WTC11 (cell line): ENCODE measurements around the gene SLC4A8. TPM values are rescaled to one million over a fixed set of nuclear protein-coding genes. Genes with fewer than 3 reads are reported as not detected.

Experiments used
- ATAC-seq: fragments of 200-7000 bp; cut with Tn5 transposase; 2 replicates; pipeline ENCODE4 v1.10.0; 2021; ENCODE audit warnings: mild to moderate bottlenecking, moderate library complexity
- CTCF ChIA-PET: fragments of 300-600 bp; sonication (Branson Sonifier 250); formaldehyde crosslinking; loops from one replicate; lab custom pipeline; 2021; ENCODE audit warnings: antibody characterized with exemption; lab: Charles Lee
- POLR2A ChIA-PET: fragments of 350-600 bp; sonication (Branson Sonifier 250); formaldehyde crosslinking; loops from one replicate; lab custom pipeline; 2021; ENCODE audit warnings: antibody characterized with exemption; lab: Charles Lee
- DNase-seq: peaks from one replicate; pipeline ENCODE4 v3.0.0; 2021; ENCODE audit warnings: low spot score
- H3K27ac Mint-ChIP-seq: 2 replicates; pipeline ENCODE4 v1.8.0; 2021; ENCODE audit warnings: mixed read lengths
- H3K27me3 Mint-ChIP-seq: 2 replicates; pipeline ENCODE4 v1.8.0; 2021; ENCODE audit warnings: low read depth, mild to moderate bottlenecking, moderate library complexity, mixed read lengths
- H3K36me3 Mint-ChIP-seq: 2 replicates; pipeline ENCODE4 v1.8.0; 2021; ENCODE audit warnings: mixed read lengths
- H3K4me1 Mint-ChIP-seq: 2 replicates; pipeline ENCODE4 v1.8.0; 2022; ENCODE audit warnings: mixed read lengths
- H3K4me3 Mint-ChIP-seq: 2 replicates; pipeline ENCODE4 v1.8.0; 2021; ENCODE audit warnings: mild to moderate bottlenecking, moderate library complexity, mixed read lengths
- H3K9me3 Mint-ChIP-seq: 2 replicates; pipeline ENCODE4 v1.8.0; 2021; ENCODE audit warnings: mixed read lengths
- ATF1 ChIP-seq: sonication (generic); formaldehyde crosslinking; IDR thresholded peaks from 2 replicates; pipeline ENCODE4 v1.8.1; 2023; ENCODE audit warnings: mild to moderate bottlenecking, moderate library complexity, missing genetic modification reagents
- CBFB ChIP-seq: sonication (generic); formaldehyde crosslinking; IDR thresholded peaks from 2 replicates; pipeline ENCODE4 v1.8.1; 2022; ENCODE audit warnings: mild to moderate bottlenecking, low read depth, missing genetic modification reagents
- CREB1 ChIP-seq: sonication (generic); formaldehyde crosslinking; IDR thresholded peaks from 2 replicates; pipeline ENCODE4 v1.8.0; 2023; ENCODE audit warnings: mild to moderate bottlenecking, missing genetic modification reagents
- NFE2L1 ChIP-seq: sonication (generic); formaldehyde crosslinking; IDR thresholded peaks from 2 replicates; pipeline ENCODE4 v1.8.1; 2023; ENCODE audit warnings: missing genetic modification reagents
- NR3C1 ChIP-seq: sonication (generic); formaldehyde crosslinking; conservative IDR thresholded peaks from 2 replicates; pipeline ENCODE4 v1.8.1; 2023; ENCODE audit warnings: low read depth, mild to moderate bottlenecking, missing genetic modification reagents
- SMAD4 ChIP-seq: sonication (generic); formaldehyde crosslinking; IDR thresholded peaks from 2 replicates; pipeline ENCODE4 v1.8.0; 2022; ENCODE audit warnings: mild to moderate bottlenecking, missing genetic modification reagents
- TCF7 ChIP-seq: sonication (generic); formaldehyde crosslinking; IDR thresholded peaks from 2 replicates; pipeline ENCODE4 v1.8.0; 2022; ENCODE audit warnings: mild to moderate bottlenecking, low read depth, missing genetic modification reagents, moderate library complexity
- TEAD4 ChIP-seq: sonication (generic); formaldehyde crosslinking; IDR thresholded peaks from 2 replicates; pipeline ENCODE4 v1.8.0; 2022; ENCODE audit warnings: mild to moderate bottlenecking, missing genetic modification reagents
- ZNF121 ChIP-seq: sonication (generic); formaldehyde crosslinking; IDR thresholded peaks from 2 replicates; pipeline ENCODE4 v1.8.0; 2023; ENCODE audit warnings: missing genetic modification reagents
- ZNF138 ChIP-seq: sonication (generic); formaldehyde crosslinking; conservative IDR thresholded peaks from 2 replicates; pipeline ENCODE4 v1.8.1; 2022; ENCODE audit warnings: mild to moderate bottlenecking, moderate library complexity, missing genetic modification reagents
- ZNF219 ChIP-seq: sonication (generic); formaldehyde crosslinking; IDR thresholded peaks from 2 replicates; pipeline ENCODE4 v1.8.0; 2023; ENCODE audit warnings: missing genetic modification reagents, mild to moderate bottlenecking, borderline replicate concordance
- ZNF232 ChIP-seq: sonication (generic); formaldehyde crosslinking; IDR thresholded peaks from 2 replicates; pipeline ENCODE4 v1.8.0; 2022; ENCODE audit warnings: mild to moderate bottlenecking, missing genetic modification reagents
- ZNF263 ChIP-seq: sonication (generic); formaldehyde crosslinking; IDR thresholded peaks from 2 replicates; pipeline ENCODE4 v1.8.1; 2022; ENCODE audit warnings: low read depth, mild to moderate bottlenecking, moderate library complexity, missing genetic modification reagents
- ZNF416 ChIP-seq: fragments of 250-450 bp; sonication (Bioruptor Pico); IDR thresholded peaks from 2 replicates; pipeline ENCODE4 v1.9.0; 2021; ENCODE audit warnings: mild to moderate bottlenecking, inconsistent platforms
- total RNA-seq: library from RNA; stranded (reverse); gene quantifications from 3 replicates; pipeline ENCODE4 v1.2.3, GENCODE V29; 2021
- TF ChIP-seq, protein P1 (sequence below): fragments of 250-450 bp; sonication (Bioruptor Pico); IDR thresholded peaks from 2 replicates; pipeline ENCODE4 v1.9.0; 2021; ENCODE audit warnings: mild to moderate bottlenecking, borderline replicate concordance
- TF ChIP-seq, protein P2 (sequence below): fragments of 250-450 bp; sonication (Bioruptor Pico); conservative IDR thresholded peaks from 2 replicates; pipeline ENCODE4 v1.9.0; 2021; ENCODE audit warnings: mild to moderate bottlenecking
- TF ChIP-seq, protein P3 (sequence below): fragments of 250-450 bp; sonication (Bioruptor Pico); IDR thresholded peaks from 2 replicates; pipeline ENCODE4 v1.9.0; 2021; ENCODE audit warnings: mild to moderate bottlenecking
- TF ChIP-seq, protein P4 (sequence below): sonication (generic); formaldehyde crosslinking; IDR thresholded peaks from 2 replicates; pipeline ENCODE4 v1.8.0; 2022; ENCODE audit warnings: mild to moderate bottlenecking, missing genetic modification reagents
- TF ChIP-seq, protein P5 (sequence below): sonication (generic); formaldehyde crosslinking; IDR thresholded peaks from 2 replicates; pipeline ENCODE4 v1.8.0; 2022; ENCODE audit warnings: mild to moderate bottlenecking, missing genetic modification reagents

The SLC4A8 gene
- total RNA-seq, 1 experiment from 2014 or later: 16.9 TPM

DNA sequence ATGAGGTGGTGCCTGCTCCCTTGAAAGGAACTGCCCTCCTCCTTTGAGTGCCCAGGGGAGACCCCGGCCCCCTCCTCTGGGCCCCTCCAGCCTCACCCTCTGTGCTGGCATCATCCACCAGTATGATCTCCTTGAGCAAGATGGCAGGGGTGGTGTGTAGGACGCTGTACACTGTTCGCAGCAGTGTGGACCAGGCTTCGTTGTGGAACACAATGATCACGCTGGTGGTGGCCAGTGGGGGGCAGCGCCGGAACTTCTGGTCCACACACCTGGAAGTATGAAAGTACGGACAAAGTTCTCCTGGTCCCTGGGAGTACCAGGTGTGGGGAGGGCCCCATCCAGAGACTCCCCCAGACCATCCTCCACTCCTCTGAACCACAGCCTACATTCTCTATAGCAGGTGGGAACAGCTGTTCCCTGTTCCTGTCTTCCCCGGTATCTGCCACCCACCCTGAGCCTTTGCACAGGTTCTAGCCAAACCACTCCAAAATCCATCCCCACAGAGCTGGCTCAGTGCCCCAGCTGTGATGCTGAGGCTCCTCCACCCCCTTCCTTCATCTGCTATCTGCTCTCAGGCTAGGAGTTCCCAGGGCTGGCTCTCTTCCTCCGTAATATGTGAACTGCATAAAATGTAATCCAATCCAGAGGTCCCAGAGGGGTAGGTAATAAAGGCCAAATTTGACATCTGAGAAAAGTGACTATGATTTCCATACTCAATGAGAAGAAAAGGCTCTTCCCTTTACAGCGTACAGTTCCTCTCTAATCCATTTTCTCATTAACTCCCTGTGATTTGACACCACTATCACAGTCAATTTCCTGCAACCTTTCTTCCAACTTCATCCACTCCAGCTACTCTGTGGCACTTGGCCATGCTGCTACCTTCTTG is 47.3 kb upstream of the SLC4A8 start:
- DNase-seq (no peak), ATAC-seq (peak; percentile 34; the same call in 1 of the 2 replicates)
- POLR2A ChIA-PET: no interaction called here
- no peak overlapping the region for H3K4me3 Mint-ChIP-seq
- no peaks in the 10 kb centered on the region for H3K9me3 Mint-ChIP-seq
- peaks cover 12% of the 10 kb centered on the region for H3K4me1 Mint-ChIP-seq
- H3K27me3 Mint-ChIP-seq: no peaks in the 10 kb centered on the region
- H3K27ac Mint-ChIP-seq: no peak overlapping the region
- TF ChIP-seq ZNF121 (CRISPR knock-in tag): peak; percentile 92
- TF ChIP-seq, protein P1, sequence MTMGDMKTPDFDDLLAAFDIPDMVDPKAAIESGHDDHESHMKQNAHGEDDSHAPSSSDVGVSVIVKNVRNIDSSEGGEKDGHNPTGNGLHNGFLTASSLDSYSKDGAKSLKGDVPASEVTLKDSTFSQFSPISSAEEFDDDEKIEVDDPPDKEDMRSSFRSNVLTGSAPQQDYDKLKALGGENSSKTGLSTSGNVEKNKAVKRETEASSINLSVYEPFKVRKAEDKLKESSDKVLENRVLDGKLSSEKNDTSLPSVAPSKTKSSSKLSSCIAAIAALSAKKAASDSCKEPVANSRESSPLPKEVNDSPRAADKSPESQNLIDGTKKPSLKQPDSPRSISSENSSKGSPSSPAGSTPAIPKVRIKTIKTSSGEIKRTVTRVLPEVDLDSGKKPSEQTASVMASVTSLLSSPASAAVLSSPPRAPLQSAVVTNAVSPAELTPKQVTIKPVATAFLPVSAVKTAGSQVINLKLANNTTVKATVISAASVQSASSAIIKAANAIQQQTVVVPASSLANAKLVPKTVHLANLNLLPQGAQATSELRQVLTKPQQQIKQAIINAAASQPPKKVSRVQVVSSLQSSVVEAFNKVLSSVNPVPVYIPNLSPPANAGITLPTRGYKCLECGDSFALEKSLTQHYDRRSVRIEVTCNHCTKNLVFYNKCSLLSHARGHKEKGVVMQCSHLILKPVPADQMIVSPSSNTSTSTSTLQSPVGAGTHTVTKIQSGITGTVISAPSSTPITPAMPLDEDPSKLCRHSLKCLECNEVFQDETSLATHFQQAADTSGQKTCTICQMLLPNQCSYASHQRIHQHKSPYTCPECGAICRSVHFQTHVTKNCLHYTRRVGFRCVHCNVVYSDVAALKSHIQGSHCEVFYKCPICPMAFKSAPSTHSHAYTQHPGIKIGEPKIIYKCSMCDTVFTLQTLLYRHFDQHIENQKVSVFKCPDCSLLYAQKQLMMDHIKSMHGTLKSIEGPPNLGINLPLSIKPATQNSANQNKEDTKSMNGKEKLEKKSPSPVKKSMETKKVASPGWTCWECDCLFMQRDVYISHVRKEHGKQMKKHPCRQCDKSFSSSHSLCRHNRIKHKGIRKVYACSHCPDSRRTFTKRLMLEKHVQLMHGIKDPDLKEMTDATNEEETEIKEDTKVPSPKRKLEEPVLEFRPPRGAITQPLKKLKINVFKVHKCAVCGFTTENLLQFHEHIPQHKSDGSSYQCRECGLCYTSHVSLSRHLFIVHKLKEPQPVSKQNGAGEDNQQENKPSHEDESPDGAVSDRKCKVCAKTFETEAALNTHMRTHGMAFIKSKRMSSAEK (CRISPR knock-in tag): no peak
- peaks cover 24% of the 10 kb centered on the region for H3K36me3 Mint-ChIP-seq
- CTCF ChIA-PET: no interaction called here

DNA sequence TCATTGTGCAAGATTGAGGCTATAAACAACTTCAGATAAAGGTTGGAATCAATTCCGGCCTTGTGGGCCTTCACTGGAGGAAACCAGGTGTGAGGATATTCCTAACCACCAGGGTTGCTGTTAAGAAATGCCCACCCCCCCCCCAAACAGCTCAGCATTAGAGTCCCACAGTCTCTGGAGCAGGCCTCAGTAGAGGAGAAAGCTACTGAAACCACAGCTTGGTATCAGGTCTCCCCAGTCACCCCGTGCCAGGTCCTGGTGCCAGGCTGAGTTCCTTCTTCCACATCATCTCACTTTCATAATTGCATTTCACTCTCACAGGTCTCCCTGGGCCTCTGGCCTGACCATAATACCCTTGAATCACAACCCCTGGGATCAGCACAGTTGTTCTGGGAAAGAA is 45.9 kb upstream of the SLC4A8 start:
- H3K4me1 Mint-ChIP-seq: peaks cover 26% of the 10 kb centered on the region
- ChIA-PET POLR2A (no interaction called here), CTCF (no interaction called here)
- H3K9me3 Mint-ChIP-seq: no peaks in the 10 kb centered on the region
- H3K36me3 Mint-ChIP-seq: peaks cover 17% of the 10 kb centered on the region
- DNase-seq: no peak
- no peak for ATAC-seq
- no peak overlapping the region for H3K4me3 Mint-ChIP-seq
- TF ChIP-seq ZNF138 (CRISPR knock-in tag) (no peak), ZNF219 (no peak), CBFB (CRISPR knock-in tag) (no peak), NR3C1 (CRISPR knock-in tag) (no peak), SMAD4 (CRISPR knock-in tag) (no peak), CREB1 (CRISPR knock-in tag) (no peak), ZNF232 (CRISPR knock-in tag) (no peak), TEAD4 (no peak), ZNF416 (CRISPR knock-in tag) (no peak), NFE2L1 (CRISPR knock-in tag) (no peak), TCF7 (no peak), ATF1 (no peak), ZNF121 (CRISPR knock-in tag) (no peak), ZNF263 (CRISPR knock-in tag) (no peak)
- TF ChIP-seq, protein P2, sequence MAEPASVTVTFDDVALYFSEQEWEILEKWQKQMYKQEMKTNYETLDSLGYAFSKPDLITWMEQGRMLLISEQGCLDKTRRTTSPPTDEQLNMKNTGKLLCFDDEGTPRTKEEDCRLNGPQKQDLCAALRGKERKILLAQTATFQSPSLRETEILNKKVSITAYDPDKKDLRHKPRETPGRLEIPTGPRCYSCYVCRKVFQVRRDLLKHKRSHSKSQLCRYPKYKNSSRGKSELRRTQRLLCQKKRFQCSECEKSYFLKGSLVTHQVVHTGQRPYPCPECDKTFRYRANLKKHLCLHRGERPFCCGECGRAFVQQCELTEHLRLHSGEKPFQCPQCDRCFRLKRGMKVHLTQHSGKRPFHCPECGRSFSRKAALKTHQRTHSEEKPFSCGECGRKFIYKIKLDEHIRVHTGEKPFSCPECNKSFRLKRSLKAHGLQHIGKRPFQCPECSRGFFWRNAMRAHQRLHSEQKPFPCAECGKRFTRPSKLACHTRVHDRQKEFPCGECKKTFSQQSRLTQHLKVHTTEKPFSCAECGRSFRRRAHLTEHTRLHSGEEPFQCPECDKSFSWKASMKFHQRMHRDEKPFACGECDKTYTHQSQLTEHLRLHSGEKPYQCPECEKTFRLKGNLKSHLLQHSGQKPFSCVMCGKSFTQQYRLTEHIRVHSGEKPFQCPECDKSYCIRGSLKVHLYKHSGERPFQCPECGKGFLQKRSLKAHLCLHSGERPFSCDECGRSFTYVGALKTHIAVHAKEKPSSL (CRISPR knock-in tag): no peak
- TF ChIP-seq, protein P3, sequence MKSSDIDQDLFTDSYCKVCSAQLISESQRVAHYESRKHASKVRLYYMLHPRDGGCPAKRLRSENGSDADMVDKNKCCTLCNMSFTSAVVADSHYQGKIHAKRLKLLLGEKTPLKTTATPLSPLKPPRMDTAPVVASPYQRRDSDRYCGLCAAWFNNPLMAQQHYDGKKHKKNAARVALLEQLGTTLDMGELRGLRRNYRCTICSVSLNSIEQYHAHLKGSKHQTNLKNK: no peak
- TF ChIP-seq, protein P4, sequence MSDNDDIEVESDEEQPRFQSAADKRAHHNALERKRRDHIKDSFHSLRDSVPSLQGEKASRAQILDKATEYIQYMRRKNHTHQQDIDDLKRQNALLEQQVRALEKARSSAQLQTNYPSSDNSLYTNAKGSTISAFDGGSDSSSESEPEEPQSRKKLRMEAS (CRISPR knock-in tag): no peak
- TF ChIP-seq, protein P5, sequence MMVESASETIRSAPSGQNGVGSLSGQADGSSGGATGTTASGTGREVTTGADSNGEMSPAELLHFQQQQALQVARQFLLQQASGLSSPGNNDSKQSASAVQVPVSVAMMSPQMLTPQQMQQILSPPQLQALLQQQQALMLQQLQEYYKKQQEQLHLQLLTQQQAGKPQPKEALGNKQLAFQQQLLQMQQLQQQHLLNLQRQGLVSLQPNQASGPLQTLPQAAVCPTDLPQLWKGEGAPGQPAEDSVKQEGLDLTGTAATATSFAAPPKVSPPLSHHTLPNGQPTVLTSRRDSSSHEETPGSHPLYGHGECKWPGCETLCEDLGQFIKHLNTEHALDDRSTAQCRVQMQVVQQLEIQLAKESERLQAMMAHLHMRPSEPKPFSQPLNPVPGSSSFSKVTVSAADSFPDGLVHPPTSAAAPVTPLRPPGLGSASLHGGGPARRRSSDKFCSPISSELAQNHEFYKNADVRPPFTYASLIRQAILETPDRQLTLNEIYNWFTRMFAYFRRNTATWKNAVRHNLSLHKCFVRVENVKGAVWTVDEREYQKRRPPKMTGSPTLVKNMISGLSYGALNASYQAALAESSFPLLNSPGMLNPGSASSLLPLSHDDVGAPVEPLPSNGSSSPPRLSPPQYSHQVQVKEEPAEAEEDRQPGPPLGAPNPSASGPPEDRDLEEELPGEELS (CRISPR knock-in tag): no peak
- H3K27ac Mint-ChIP-seq: no peak overlapping the region
- H3K27me3 Mint-ChIP-seq: no peaks in the 10 kb centered on the region
